Measurements from ENCODE around the gene FAM229A.
"Not testable (repeated sequence)": the region's sequence is repeated elsewhere in the genome, so short reads cannot be mapped to it uniquely, and the experiment has no call there.

Gene FAM229A

DNA sequence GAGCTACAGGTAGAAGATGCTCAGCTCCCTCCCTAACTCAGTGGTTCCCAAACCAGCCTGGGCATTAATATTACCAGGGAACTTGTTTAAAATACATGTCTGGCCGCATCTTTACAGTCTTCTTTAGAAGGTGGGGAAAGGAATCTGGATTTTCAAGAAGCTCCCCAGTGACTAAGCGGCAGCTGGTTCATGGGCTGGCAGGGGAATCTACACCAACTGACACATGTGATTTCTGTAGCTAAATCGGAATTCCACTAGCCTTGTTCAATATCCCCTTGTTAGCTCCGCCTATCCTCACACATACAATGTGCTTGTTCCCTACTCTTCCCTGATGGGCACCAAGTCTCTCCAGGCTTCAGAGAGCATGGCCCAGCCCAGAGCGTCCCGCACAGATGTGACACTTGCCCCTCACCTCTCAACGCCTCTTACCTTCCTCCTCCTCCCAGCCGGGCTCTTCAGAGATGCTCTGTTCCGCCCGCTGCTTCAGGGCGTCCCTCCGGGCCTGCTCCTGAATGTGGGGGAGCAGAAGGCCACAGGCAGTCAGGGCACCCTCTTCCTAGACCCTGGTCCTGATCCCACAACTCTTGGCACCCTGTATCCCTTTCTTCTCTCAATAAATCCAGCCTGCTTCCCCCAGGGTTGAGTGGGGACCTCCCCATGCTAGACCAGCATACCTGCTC, 15.4 kb upstream of the FAM229A start:
- in situ Hi-C loops (cut with HindIII; ENCODE audit: low sequenced_read_pairs), result loop anchor here (5.0 to 10.0 kb wide), 3 partner anchors 40 to 93 kb away; no protein-coding TSS in a partner anchor

DNA sequence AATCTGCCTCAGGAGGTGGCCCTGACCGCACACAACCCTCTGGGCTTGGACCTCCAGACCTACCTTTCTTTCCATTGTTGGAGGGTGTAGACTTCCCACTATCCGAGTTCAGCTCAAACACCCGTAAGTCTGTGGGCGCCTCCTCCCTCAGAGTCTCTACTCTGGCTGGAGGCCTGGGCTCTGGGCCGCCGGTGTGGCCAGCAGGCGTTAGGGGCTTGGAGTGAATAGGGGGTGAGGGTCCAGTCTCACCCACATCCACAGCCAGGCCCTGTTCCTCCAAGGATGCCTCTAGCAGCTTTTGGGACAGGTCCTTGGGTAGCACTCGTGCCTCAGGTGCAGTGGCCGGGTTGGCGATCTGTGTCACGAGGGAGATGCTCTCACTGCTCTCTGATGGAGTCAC, 13.9 kb upstream of the FAM229A start:
- in situ Hi-C loops (cut with HindIII; ENCODE audit: low sequenced_read_pairs), result loop anchor here (5.0 to 10.0 kb wide), 3 partner anchors 41 to 91 kb away; no protein-coding TSS in a partner anchor

DNA sequence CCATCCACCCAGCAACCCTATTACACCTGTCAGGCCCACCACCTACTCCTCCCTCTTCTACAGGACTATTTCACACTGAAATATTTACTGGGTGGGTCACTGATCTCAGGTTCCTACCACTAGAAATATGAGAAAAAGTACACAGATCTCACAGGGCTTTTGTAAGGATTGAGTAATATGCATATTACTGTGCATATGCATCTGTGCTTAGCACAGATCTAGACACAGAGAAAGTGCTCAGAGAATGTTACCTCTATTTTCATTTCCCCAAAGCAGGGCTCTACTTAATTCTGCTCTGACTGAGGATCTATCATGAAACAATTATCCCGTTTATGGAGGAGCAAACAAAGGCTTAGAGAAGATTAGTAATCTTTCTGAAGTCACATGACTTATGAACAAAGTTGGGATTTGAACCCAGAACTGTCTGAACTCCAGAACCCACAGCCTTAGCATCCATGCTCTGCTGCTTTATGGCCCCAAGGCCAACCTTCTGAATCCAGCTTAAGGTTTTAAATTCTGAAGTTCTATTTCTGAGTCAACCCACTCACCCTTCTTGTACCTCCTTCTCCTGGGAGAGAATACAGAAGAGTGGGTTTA, 11.8 kb upstream of the FAM229A start:
- in situ Hi-C loops (cut with HindIII; ENCODE audit: low sequenced_read_pairs), result loop anchor here (10.0 kb wide), 1 partner anchor 89 kb away; no protein-coding TSS in a partner anchor

DNA sequence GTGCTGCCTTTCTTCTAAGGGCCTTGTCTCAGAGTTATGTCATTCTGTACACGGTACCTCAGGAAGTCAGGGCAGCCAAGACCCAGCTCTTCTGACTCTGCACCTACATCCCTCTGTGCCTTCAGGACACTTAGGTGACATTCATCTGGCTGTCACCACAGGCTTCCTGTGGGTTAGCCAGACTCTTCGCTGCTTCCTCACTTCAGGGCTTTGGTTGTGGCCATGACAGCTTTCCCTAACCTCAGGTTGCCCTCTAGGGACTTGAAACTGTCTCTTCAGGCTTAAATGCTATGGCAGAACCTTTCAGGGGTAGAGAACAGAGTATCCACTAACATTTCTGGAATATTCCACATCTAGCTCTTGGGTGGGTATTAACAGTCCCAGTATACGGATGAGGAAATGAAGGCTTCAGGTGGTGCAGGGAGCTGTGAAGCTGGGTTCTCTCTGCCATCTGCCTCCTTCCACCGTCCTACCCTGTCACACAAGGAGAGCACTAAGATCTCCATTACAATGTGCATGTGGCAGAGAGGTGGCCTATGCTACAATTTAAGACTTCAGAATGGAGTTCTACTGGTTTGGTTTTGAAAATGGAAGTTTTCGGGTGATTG, 10.0 kb upstream of the FAM229A start:
- in situ Hi-C loops (cut with HindIII; ENCODE audit: low sequenced_read_pairs), result loop anchor here (10.0 kb wide), 1 partner anchor 87 kb away; no protein-coding TSS in a partner anchor

DNA sequence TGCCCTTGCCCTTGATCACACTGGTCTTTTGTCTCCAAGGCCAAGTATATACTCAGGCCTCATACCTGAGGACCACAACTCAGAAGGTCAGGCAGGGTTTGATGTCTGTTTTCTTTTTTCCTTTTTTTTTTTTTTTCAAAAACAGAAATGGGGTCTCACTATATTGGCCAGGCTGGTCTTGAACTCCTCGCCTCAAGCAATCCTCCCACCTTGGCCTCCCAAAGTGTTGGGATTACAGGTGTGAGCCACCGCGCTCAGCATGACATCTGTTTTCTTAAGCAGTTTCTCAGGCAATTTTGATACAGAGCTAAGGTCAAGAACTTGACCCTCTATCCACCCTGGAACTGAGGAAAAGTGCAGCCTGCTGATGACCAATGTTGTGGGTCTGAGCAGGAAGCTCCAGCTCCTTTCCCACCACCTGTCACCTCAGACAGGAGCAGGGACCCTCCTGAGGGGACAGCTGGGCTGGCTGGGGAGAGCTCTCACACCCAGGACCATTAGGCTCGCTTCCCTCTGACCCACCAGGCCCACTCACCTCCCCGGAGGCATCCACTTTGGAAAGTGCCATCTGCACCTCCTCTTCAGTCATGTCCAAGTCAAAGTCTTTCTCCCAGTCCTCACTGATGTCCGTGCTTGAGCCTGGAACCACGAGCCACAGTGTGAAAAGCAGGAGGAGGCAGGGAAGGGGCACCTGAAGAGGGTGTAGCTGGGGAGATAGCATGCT, 5.8 kb upstream of the FAM229A start:
- in situ Hi-C loops (cut with HindIII; ENCODE audit: low sequenced_read_pairs), result no loop called here

DNA sequence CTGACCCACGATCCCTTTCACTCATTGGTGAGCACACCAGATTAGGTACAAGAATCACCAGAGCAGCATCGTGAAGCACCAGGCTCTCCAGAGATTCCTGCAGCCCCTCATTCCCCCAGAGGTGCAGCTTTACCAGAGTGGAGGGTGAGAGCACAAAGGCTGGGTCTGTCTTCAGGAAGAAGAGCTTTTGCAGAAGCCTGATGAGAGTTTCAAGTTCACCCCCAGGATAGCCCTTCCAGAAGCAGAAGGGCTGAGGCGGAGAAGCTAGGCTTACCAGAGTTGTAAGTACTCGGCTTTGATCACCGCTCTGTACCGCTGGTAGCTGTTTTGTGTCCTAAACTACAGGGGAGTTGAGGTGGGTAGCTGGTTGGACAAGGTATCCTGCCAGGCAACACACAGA, 3.2 kb upstream of the FAM229A start:
- in situ Hi-C loops (cut with HindIII; ENCODE audit: low sequenced_read_pairs), result no loop called here

DNA sequence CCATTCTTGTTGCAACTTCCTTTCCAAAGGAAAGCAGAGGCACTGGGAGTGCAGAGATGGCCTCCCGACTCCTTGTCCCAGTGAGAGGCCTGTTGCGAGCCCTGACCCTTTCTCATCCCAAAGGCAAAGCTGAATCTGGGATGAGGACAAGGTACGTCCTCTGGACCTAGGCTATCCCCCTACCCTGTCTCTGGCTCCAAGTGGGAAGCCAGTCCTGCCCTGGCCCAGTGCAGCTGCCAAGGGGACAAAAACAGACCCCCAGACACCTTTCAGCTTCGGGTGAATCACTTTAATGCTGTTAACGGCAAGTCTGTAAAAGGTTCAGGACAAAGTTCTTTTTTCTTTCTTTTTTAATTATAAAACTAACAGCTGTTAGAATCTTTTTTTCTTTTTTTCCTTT, 2.6 kb upstream of the FAM229A start:
- in situ Hi-C loops (cut with HindIII; ENCODE audit: low sequenced_read_pairs), result no loop called here

DNA sequence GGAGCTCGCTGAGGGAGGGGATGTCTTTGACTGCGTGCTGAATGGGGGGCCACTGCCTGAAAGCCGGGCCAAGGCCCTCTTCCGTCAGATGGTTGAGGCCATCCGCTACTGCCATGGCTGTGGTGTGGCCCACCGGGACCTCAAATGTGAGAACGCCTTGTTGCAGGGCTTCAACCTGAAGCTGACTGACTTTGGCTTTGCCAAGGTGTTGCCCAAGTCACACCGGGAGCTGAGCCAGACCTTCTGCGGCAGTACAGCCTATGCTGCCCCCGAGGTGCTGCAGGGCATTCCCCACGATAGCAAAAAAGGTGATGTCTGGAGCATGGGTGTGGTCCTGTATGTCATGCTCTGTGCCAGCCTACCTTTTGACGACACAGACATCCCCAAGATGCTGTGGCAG, 1.4 kb upstream of the FAM229A start:
- in situ Hi-C loops (cut with HindIII; ENCODE audit: low sequenced_read_pairs), result no loop called here

DNA sequence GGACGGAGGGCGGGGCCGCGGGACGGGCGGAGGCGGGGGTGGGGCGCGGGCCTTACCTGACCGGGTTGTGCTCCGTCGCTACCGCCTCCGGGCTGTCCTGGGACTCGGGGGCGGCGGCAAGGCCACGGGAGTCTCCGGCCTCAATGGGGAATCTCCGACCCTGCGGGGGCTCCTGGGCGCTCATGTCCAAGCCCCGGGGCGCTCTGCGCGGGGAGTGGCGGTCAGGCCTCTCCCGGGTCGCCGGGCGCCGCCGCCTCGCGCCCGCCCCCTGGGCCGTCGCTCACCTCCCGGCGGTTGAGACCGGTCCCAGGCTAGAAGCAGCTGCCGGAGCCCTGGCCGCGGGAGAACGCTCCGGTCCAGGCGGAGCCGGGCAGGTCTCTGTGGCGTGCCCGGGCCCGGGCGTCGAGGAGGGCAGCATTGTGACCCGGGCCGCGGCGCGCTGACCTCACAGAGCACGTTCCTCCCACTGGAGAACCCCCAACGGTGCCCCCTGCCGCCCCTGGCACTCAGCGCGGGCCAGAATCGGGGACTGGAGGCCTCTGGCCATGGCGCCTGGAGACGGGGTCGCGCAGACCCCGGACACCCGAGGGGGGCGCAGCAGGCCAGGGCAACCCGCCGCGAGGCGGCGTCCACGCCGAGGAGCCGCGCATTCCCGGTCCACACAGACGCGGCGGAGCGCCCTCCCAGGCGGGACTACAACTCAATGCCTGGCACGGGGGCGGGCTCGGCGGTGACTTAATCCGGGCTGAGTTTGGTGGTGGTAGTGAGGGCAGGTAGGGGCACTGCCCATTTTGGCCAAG, 411 bp downstream of the FAM229A start:
- in situ Hi-C loops (cut with HindIII; ENCODE audit: low sequenced_read_pairs), result no loop called here

DNA sequence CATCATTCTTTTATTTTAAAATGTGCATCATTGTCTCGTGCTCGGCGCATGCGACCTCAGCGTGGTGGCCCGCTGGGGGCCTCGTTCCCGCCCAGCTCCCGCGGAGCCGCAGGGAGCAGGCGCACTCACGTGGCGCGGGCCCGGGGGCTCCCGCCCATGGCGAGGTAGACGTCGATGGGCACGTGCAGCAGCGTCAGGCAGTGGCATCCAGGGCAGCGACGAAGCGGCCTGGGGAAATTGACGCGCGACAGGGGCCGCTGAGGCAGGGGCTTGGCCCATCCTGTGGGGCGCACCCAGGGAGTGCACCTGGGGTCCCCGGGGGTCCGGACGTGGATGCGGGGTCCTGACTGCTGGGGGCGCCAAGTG, 994 bp downstream of the FAM229A start:
- in situ Hi-C loops (cut with HindIII; ENCODE audit: low sequenced_read_pairs), result no loop called here

GRCh38 chr1:32358435-32358834, 3.9 kb downstream of the FAM229A start:
- in situ Hi-C loops (cut with HindIII; ENCODE audit: low sequenced_read_pairs), result no loop called here

- in situ Hi-C loops (cut with HindIII; ENCODE audit: low sequenced_read_pairs), result no loop called here
These were observed 4.7 kb downstream of the FAM229A start for GRCh38 chr1:32357614-32358013.

- in situ Hi-C loops (cut with HindIII; ENCODE audit: low sequenced_read_pairs), result no loop called here
These were observed 5.8 kb downstream of the FAM229A start for GRCh38 chr1:32356478-32356877.

DNA sequence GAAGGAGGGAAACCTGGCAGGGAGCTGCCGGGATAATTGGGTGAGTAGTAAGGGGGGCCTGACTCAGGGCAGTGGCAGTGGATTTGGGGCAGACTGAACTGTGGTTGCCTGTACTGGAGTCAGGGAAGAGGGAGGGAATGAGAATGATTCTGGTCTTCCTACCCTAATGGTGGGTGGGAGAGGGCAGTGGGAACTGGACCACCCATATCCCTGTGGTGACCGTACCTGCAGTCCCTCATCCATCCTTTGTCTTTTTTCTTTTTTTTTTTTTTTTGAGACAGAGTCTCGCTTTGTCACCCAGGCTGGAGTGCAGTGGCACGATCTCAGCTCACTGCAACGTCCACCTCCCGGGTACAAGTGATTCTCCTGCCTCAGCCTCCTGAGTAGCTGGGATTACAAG, 6.5 kb downstream of the FAM229A start:
- in situ Hi-C loops (cut with HindIII; ENCODE audit: low sequenced_read_pairs), result not testable (repeated sequence)

DNA sequence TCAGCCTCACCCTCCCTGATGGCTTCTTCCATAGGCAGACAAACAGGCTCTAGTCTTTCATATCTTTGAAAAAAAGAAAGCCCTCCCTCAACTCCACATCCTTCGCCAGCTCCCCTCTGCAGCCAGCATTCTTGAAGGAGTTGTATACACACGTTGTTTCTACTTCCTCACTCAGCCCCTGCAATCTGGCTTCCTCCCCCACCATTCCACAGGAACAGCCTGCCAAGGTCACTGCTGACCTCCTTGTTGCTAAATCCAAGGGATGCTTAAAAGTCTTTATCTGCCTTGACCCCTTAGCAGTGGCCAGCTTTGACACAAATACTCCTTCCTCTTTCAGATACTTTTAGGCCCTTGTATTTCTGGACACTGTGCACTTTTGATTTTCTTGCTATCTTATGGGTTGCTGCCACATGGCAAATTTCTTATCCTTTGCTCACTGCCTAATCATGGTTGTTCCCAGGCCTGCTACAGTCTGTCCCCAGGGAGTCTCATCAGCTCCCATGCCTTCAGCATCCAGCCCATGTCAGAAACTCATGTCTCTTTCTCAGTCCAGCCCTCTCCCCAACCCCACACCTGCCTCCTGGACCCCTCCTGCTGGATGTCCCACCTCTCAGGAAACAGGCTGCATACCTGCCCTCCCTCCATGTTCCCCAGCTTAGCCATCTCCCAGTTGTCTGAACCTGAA, 8.3 kb downstream of the FAM229A start:
- in situ Hi-C loops (cut with HindIII; ENCODE audit: low sequenced_read_pairs), result no loop called here

- in situ Hi-C loops (cut with HindIII; ENCODE audit: low sequenced_read_pairs), result no loop called here
These were observed 8.9 kb downstream of the FAM229A start for GRCh38 chr1:32353431-32353830.

DNA sequence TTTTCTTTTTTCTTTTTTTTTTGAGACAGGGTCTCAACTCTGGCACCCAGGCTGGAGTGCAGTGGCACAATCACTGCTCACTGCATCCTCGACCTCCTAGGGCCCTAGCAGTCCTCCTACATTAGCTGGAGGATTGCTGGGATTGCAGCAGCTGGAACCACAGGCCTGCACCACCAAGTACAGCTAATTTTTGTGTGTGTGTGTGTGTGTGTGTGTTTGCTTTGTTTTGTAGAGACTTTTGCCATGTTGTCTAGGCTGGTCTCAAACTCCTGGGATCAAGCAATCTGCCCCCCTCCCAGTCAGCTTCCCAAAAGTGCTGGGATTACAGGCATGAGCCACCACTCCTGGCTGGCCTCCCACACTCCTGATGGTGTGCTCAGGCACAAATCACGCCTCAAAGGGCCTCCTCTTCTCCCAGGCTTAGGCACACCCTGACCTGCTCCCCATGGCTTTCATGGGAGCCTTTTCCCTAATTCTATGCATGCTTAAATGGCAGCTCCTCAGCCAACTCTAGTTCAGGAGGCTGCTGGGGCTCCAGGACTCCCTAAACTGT, 9.4 kb downstream of the FAM229A start:
- in situ Hi-C loops (cut with HindIII; ENCODE audit: low sequenced_read_pairs), result no loop called here

- in situ Hi-C loops (cut with HindIII; ENCODE audit: low sequenced_read_pairs), result no loop called here
These were observed 10.0 kb downstream of the FAM229A start for GRCh38 chr1:32352239-32352745.

GRCh38 chr1:32351399-32352238, 10.7 kb downstream of the FAM229A start:
- in situ Hi-C loops (cut with HindIII; ENCODE audit: low sequenced_read_pairs), result no loop called here

All from endothelial cell of hepatic sinusoid (primary cell).